Heart left ventricle (tissue), 16 donors: ENCODE data around the gene CACNA1S. TPM values are rescaled to one million over a fixed set of nuclear protein-coding genes. Genes with fewer than 3 reads are reported as not detected.

Experiments
- ATAC-seq, 4 donors: fragments of 200-7000 bp; cut with Tn5 transposase; one replicate each; pipeline ENCODE4 v1.9.1; 2020 to 2022; ENCODE audit warnings: moderate library complexity in 4 of 4, mild to moderate bottlenecking in 3 of 4, moderate number of reproducible peaks in 1 of 4
- DNase-seq, 5 donors: peaks; one replicate each; pipeline ENCODE4 v3.0.0-alpha.2; 2020
- H3K27ac ChIP-seq, 12 donors: fragments of 200-600 bp; sonication (generic) in 4 of 12; one replicate each; pipeline versions ENCODE4 v1.5.0 to v1.8.0; 2016 to 2022; ENCODE audit warnings: mild to moderate bottlenecking in 2 of 12
- H3K27me3 ChIP-seq, 9 donors: fragments of 200-600 bp; sonication (generic) in 2 of 9; one replicate each; pipeline versions ENCODE4 v1.5.1 to v1.8.0; 2016 to 2022; ENCODE audit warnings: mild to moderate bottlenecking in 3 of 9
- H3K36me3 ChIP-seq, 9 donors: fragments of 200-600 bp; sonication (generic) in 2 of 9; one replicate each; pipeline versions ENCODE4 v1.5.0 to v1.8.0; 2018 to 2022; ENCODE audit warnings: mild to moderate bottlenecking in 2 of 9
- H3K4me1 ChIP-seq, 12 donors: fragments of 200-600 bp; sonication (generic) in 4 of 12; one replicate each; pipeline versions ENCODE4 v1.5.0 to v1.8.0; 2016 to 2022; ENCODE audit warnings: mild to moderate bottlenecking in 3 of 12
- H3K4me3 ChIP-seq, 12 donors: fragments of 200-600 bp; sonication (generic) in 4 of 12; one replicate each; pipeline versions ENCODE4 v1.5.0 to v1.8.0; 2017 to 2022; ENCODE audit warnings: mild to moderate bottlenecking in 9 of 12, moderate library complexity in 4 of 12
- H3K9me3 ChIP-seq, 12 donors: fragments of 200-600 bp; sonication (generic) in 4 of 12; one replicate each; pipeline versions ENCODE4 v1.5.0 to v1.8.0; 2016 to 2022; ENCODE audit warnings: mild to moderate bottlenecking in 1 of 12
- POLR2A ChIP-seq, 2 donors: fragments of 450-650 bp; IDR thresholded peaks; one replicate each; pipeline ENCODE4 v1.6.1; 2017; ENCODE audit warnings: antibody characterized with exemption in 2 of 2, mild to moderate bottlenecking in 2 of 2, moderate library complexity in 2 of 2
- WGBS, 4 donors: extraction: QIAGEN DNeasy Blood & Tissue Kit in 2 of 4; methylation state at CpG; one replicate each; pipeline versions ENCODE4 v1.1.5 to v1.1.7; 2013 to 2018; 5-methylcytosine and 5-hydroxymethylcytosine counted together
- intact Hi-C, 10 donors: fragments of 100-400 bp; cut with DNase I; formaldehyde crosslinking; loops; one replicate each; pipeline versions ENCODE4 v1.11.1 to v1.14.2; 2022
- polyA plus RNA-seq, 2 donors: library from polyadenylated mRNA; stranded (reverse); fragments of 200-250 nt; gene quantifications; one replicate each; pipeline ENCODE4 v1.2.3, GENCODE V29; 2013
- total RNA-seq, 9 donors: library from RNA; depleted of rRNA in 2 of 9; stranded (reverse); fragments of >200 nt in 2 of 9; fragmentation: NEBNext Ultra II Directional in 3 of 9; extraction: Animal tissue kit (Norgen Biotek cat#: 25700) in 3 of 9; gene quantifications; one replicate each; pipeline versions ENCODE4 v1.1.0 to v1.2.4, GENCODE V29; 2016 to 2023
- TF ChIP-seq, protein P1 (sequence below), 12 donors: fragments of 200-600 bp; sonication (generic) in 4 of 12; IDR thresholded peaks; one replicate each; pipeline versions ENCODE4 v1.5.0 to v1.8.0; 2018 to 2022; ENCODE audit warnings: antibody characterized with exemption in 12 of 12, mild to moderate bottlenecking in 5 of 12
- donor health status: ischemic (EF 13 %, LVEDD 7.1; RV severe dilation, severe dysfunction).
- donor health status: healthy with polysubstance abuse.
- donor health status: DM: no; HTN: yes; CAD: no.
- donor health status: DM: no; HTN: no; CAD: no.
- donor health status: ischemic (EF 25% LVEDD 6.9; RV normal size, moderate dysfunction).
- donor health status: ischemic (EF 25% LVEDD 5.7; RV mildly dilated, moderate dysfunction).
- donor health status: healthy.
- donor health status: DM: yes; HTN: yes; CAD: no.
- donor health status: ischemic (EF 35%, LVEDD 5.7; RV mildly dilated, moderate dysfunction).
- donor health status: nonischemic (EF 11% LVEDD 7.7; RV severe dilation, severe dysfunction).
- donor health status: DM: yes; HTN: yes; CAD: no.
- donor health status: PGD.
- donor health status: ischemic (EF 29% LVEDD 5.4; RV normal size, mild dysfunction).
- donor health status: nonischemic (EF 23%, LVEDD 6.1; RV moderate dilation, normal function).

Gene CACNA1S
- total and polyA plus RNA-seq, 11 donors, result not detected

DNA sequence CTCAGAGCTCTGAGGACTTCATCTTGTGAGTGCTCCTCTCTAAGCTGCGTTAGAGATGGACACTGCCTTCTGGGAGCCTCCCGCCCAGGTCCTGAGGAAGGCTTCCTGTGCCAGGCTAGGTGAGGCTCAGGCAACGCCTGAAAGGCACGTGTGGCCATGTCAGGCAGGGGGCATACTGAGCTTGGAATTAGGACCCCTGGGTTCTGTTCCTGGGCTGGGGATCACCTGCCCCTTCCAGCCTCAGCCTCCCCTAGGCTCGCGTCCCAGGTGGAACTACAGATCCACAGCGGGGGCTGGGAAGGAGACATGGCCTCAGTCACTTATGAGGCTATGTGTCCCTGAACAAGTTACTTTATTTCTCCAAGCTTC, 24.8 kb upstream of the CACNA1S start:
- Histone ChIP-seq H3K4me1 (peaks cover 0 to 22% (median 0%) of the 10 kb centered on the region in 12 donors), H3K4me3 (no peak overlapping the region), H3K9me3 (no peaks in the 10 kb centered on the region), H3K27ac (peak overlapping the region in 1 of 12 donors; percentile 75), H3K36me3 (peaks cover 0 to 65% (median 39%) of the 10 kb centered on the region in 9 donors), H3K27me3 (no peaks in the 10 kb centered on the region)
- 94 to 97% (median 96%) methylated on average over 7 of the region's 7 CpGs for WGBS, 4 donors
- DNase-seq, result no peak
- ATAC-seq, result no peak
- no peak for TF ChIP-seq POLR2A (IDR thresholded peaks at IDR 0.05)
- TF ChIP-seq, protein P1, sequence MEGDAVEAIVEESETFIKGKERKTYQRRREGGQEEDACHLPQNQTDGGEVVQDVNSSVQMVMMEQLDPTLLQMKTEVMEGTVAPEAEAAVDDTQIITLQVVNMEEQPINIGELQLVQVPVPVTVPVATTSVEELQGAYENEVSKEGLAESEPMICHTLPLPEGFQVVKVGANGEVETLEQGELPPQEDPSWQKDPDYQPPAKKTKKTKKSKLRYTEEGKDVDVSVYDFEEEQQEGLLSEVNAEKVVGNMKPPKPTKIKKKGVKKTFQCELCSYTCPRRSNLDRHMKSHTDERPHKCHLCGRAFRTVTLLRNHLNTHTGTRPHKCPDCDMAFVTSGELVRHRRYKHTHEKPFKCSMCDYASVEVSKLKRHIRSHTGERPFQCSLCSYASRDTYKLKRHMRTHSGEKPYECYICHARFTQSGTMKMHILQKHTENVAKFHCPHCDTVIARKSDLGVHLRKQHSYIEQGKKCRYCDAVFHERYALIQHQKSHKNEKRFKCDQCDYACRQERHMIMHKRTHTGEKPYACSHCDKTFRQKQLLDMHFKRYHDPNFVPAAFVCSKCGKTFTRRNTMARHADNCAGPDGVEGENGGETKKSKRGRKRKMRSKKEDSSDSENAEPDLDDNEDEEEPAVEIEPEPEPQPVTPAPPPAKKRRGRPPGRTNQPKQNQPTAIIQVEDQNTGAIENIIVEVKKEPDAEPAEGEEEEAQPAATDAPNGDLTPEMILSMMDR (IDR thresholded peaks at IDR 0.05), result no peak
- intact Hi-C loops, result no loop called here

GRCh38 chr1:201136355-201137023, 24.3 kb upstream of the CACNA1S start:
- TF ChIP-seq, protein P1 (IDR thresholded peaks at IDR 0.05), result no peak
- H3K27ac ChIP-seq, result peak overlapping the region in 1 of 12 donors; percentile 75
- no peaks in the 10 kb centered on the region for H3K27me3 ChIP-seq
- peaks cover 0 to 21% (median 0%) of the 10 kb centered on the region in 12 donors for H3K4me1 ChIP-seq
- intact Hi-C loops, result no loop called here
- H3K36me3 ChIP-seq, result peaks cover 0 to 60% (median 37%) of the 10 kb centered on the region in 9 donors
- DNase-seq, result no peak
- no peak overlapping the region for H3K4me3 ChIP-seq
- ATAC-seq, result no peak
- WGBS, 4 donors, result 79 to 84% (median 81%) methylated on average over 8 of the region's 8 CpGs
- H3K9me3 ChIP-seq, result no peaks in the 10 kb centered on the region

- no peak for DNase-seq
- H3K36me3 ChIP-seq, result peaks cover 0 to 39% (median 19%) of the 10 kb centered on the region in 9 donors
- TF ChIP-seq POLR2A (IDR thresholded peaks at IDR 0.05), result no peak
- TF ChIP-seq, protein P1 (IDR thresholded peaks at IDR 0.05), result no peak
- H3K27ac ChIP-seq, result no peak overlapping the region
- WGBS, 4 donors, result 90 to 98% (median 95%) methylated on average over 6 of the region's 6 CpGs
- no peaks in the 10 kb centered on the region for H3K27me3 ChIP-seq
- intact Hi-C loops, result loop anchor here in 1 of 10 donors (2.0 kb wide), 1 partner anchor 56 kb away; no protein-coding TSS in a partner anchor
- no peak overlapping the region for H3K4me3 ChIP-seq
- H3K4me1 ChIP-seq, result peaks cover 0 to 21% (median 0%) of the 10 kb centered on the region in 12 donors
- ATAC-seq, result no peak
- H3K9me3 ChIP-seq, result no peaks in the 10 kb centered on the region
Observed at GRCh38 chr1:201134405-201134804, 22.2 kb upstream of the CACNA1S start.

DNA sequence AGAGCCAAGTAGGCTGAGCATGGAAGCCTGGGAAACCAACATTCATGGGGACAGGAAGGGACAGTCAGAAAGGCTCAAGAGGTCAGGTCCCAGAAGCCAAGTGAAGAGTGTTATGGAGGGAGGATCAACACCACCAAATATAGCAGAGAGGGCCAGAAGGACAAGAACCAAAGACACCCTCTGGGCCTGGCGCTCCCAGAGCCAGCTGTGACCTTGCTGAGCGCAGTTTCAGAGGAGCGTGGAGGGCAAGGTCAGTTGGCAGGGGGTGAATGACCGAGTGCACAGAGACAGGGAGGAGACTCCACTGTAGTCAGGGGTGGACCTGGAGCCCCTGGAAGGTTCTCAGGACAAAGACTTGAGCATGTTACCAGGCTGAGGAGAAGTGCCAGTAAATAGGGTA, 19.2 kb upstream of the CACNA1S start:
- H3K36me3 ChIP-seq, result peaks cover 0 to 26% (median 17%) of the 10 kb centered on the region in 9 donors
- WGBS, 4 donors, result 65 to 92% (median 75%) methylated on average over 4 of the region's 4 CpGs
- no peak overlapping the region for H3K27ac ChIP-seq
- ATAC-seq (peak in 1 of 4 donors; percentile 10), DNase-seq (peak in 1 of 5 donors; percentile 48)
- H3K4me3 ChIP-seq, result no peak overlapping the region
- H3K4me1 ChIP-seq, result no peaks in the 10 kb centered on the region
- intact Hi-C loops, result no loop called here
- TF ChIP-seq, protein P1 (IDR thresholded peaks at IDR 0.05), result no peak
- no peak for TF ChIP-seq POLR2A (IDR thresholded peaks at IDR 0.05)
- no peaks in the 10 kb centered on the region for H3K9me3 ChIP-seq
- no peaks in the 10 kb centered on the region for H3K27me3 ChIP-seq
